Activated T-helper 1 cell treated with anti-CD3 and anti-CD28 coated beads, Interleukin-2, amount 50 U/mL, for 16 hours (primary cell): ENCODE measurements around the gene PTPN14.
"Not testable (repeated sequence)": the region's sequence is repeated elsewhere in the genome, so short reads cannot be mapped to it uniquely, and the experiment has no call there.

ENCODE experiments used
- DNase-seq, 2 donors: peaks; one replicate each; pipeline ENCODE4 v3.0.0-alpha.2; 2020; ENCODE audit warnings: low read depth in 1 of 2, low spot score in 1 of 2

The PTPN14 gene

GRCh38 chr1:214513394-214513793 is 38.0 kb downstream of the PTPN14 start:
- no peak for DNase-seq

GRCh38 chr1:214511639-214511998 is 39.8 kb downstream of the PTPN14 start:
- DNase-seq = no peak

GRCh38 chr1:214510914-214511638 is 40.3 kb downstream of the PTPN14 start:
- DNase-seq = no peak

GRCh38 chr1:214510477-214510876 is 40.9 kb downstream of the PTPN14 start:
- no peak for DNase-seq

- DNase-seq = not testable (repeated sequence)
These were observed 41.8 kb downstream of the PTPN14 start for GRCh38 chr1:214509622-214510021.

- no peak for DNase-seq
These were observed 44.4 kb downstream of the PTPN14 start for GRCh38 chr1:214506972-214507431.

GRCh38 chr1:214505134-214505533 is 46.3 kb downstream of the PTPN14 start:
- DNase-seq = no peak

GRCh38 chr1:214504330-214504729 is 47.1 kb downstream of the PTPN14 start:
- no peak for DNase-seq

GRCh38 chr1:214503553-214503952 is 47.8 kb downstream of the PTPN14 start:
- DNase-seq = no peak

- DNase-seq = no peak
These were observed 50.9 kb downstream of the PTPN14 start for GRCh38 chr1:214500340-214501055.

- no peak for DNase-seq
These were observed 51.7 kb downstream of the PTPN14 start for GRCh38 chr1:214499732-214500131.

GRCh38 chr1:214498021-214498420 is 53.4 kb downstream of the PTPN14 start:
- DNase-seq = no peak

GRCh38 chr1:214496126-214496525 is 55.3 kb downstream of the PTPN14 start:
- no peak for DNase-seq

- no peak for DNase-seq
These were observed 56.7 kb downstream of the PTPN14 start for GRCh38 chr1:214494706-214495105.

- DNase-seq = not testable (repeated sequence)
These were observed 57.2 kb downstream of the PTPN14 start for GRCh38 chr1:214494179-214494578.

GRCh38 chr1:214493126-214493796 is 58.1 kb downstream of the PTPN14 start:
- DNase-seq = no peak

- no peak for DNase-seq
These were observed 58.9 kb downstream of the PTPN14 start for GRCh38 chr1:214492401-214493075.

GRCh38 chr1:214491468-214492146 is 59.8 kb downstream of the PTPN14 start:
- DNase-seq = no peak

- no peak for DNase-seq
These were observed 66.3 kb downstream of the PTPN14 start for GRCh38 chr1:214485151-214485550.

GRCh38 chr1:214483180-214483579 is 68.2 kb downstream of the PTPN14 start:
- DNase-seq = not testable (repeated sequence)
